Esophagus muscularis mucosa (tissue), 4 donors: ENCODE data around the gene SNX9.

Experiments
- CTCF ChIP-seq, 3 experiments: fragments of 200-600 bp in 2 of 3; fragments of 450-650 bp in 1 of 3; sonication (generic) in 2 of 3; IDR thresholded peaks; one replicate each; pipeline ENCODE4 v1.5.1; 2017 to 2019; ENCODE audit warnings: antibody characterized with exemption in 3 of 3, mild to moderate bottlenecking in 2 of 3, moderate library complexity in 1 of 3
- EP300 ChIP-seq: sonication (generic); formaldehyde crosslinking; IDR thresholded peaks from one replicate; pipeline ENCODE4 v1.6.1; 2017; ENCODE audit warnings: antibody characterized with exemption
- POLR2AphosphoS5 ChIP-seq, 2 donors: sonication (generic); formaldehyde crosslinking; IDR thresholded peaks; one replicate each; pipeline ENCODE4 v1.6.1; 2017; ENCODE audit warnings: antibody characterized with exemption in 2 of 2

DNA sequence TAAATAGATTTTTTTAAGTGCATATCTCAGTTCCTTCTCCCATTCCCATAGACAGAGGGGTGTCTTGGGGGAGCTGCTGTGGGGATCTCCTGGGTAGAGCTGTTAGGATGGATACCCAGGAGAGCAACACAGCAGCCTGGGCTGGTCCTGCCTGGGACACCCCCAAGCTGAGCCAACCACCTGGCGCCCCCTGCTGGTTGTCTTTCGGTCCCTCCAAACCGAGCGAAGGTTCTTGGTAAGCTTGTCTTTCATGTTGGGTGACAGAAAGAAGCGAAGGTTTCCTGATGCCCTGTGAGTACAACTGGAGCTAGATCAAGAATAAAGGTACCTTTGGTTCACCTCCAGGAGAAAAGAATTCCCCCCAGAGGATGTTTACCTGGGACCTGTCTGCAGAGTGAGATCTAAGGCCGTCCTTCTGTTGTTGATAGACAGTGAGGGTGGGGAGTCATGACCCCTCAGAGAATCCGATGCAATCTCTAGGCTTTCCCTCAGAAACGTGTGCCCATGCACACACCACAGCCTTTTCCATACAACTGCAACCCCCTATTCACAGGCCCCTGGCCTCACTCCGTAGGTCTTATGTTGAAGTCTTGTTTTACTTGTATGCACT lies 50.8 kb downstream of the SNX9 start:
- peak; percentile 21 to 31 for TF ChIP-seq POLR2AphosphoS5 (IDR thresholded peaks at IDR 0.05)
- peak; percentile 74 to 80 (median 79) for TF ChIP-seq CTCF (IDR thresholded peaks at IDR 0.05)
- no peak for TF ChIP-seq EP300
